ENCODE data around the gene ACKR2.

ACKR2 gene

DNA sequence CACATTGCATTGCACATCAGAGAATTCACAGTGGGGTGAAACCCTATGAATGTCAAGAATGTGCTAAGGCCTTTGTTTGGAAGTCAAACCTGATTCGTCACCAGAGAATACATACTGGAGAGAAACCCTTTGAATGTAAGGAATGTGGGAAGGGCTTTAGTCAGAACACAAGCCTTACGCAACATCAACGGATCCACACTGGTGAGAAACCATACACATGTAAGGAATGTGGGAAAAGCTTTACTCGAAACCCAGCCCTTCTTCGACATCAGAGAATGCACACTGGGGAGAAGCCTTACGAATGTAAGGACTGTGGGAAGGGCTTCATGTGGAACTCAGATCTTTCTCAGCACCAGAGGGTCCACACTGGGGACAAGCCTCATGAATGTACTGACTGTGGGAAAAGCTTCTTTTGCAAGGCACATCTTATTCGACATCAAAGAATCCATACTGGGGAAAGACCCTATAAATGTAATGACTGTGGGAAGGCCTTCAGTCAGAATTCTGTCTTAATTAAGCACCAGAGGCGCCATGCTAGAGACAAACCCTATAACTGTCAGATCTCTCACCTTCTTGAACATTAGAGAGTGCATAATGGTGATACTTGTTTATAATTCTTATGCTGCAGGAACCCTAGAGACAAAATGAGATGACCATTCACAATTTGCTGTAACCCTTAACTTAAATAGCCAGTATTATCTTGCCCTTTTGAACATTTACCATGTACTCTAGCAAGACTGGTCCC lies 105.7 kb downstream of the ACKR2 start:
- Histone ChIP-seq H3K4me2 (ENCODE audit: insufficient read depth, low read length) (no peak overlapping the region), H3K27me3 (ENCODE audit: insufficient read depth, low read length, poor library complexity) (no peaks in the 10 kb centered on the region), H3K9me3 (ENCODE audit: insufficient read depth, low read length, severe bottlenecking) (peaks cover 25% of the 10 kb centered on the region), H3K27ac (ENCODE audit: low read length) (no peak overlapping the region), H3K36me3 (ENCODE audit: insufficient read depth, low read length) (no peaks in the 10 kb centered on the region), H3K4me1 (ENCODE audit: insufficient read depth, low read length) (no peaks in the 10 kb centered on the region), H3K9ac (ENCODE audit: low read depth, low read length) (no peak overlapping the region), H2AFZ (ENCODE audit: low read depth, low read length) (no peak overlapping the region), H4K20me1 (ENCODE audit: insufficient read depth, low read length) (no peaks in the 10 kb centered on the region), H3K79me2 (ENCODE audit: insufficient read depth, low read length) (no peaks in the 10 kb centered on the region), H3K4me3 (ENCODE audit: low read depth in 1 of 2, low read length in 2 of 2) (no peak overlapping the region)
- TF ChIP-seq, protein P1, sequence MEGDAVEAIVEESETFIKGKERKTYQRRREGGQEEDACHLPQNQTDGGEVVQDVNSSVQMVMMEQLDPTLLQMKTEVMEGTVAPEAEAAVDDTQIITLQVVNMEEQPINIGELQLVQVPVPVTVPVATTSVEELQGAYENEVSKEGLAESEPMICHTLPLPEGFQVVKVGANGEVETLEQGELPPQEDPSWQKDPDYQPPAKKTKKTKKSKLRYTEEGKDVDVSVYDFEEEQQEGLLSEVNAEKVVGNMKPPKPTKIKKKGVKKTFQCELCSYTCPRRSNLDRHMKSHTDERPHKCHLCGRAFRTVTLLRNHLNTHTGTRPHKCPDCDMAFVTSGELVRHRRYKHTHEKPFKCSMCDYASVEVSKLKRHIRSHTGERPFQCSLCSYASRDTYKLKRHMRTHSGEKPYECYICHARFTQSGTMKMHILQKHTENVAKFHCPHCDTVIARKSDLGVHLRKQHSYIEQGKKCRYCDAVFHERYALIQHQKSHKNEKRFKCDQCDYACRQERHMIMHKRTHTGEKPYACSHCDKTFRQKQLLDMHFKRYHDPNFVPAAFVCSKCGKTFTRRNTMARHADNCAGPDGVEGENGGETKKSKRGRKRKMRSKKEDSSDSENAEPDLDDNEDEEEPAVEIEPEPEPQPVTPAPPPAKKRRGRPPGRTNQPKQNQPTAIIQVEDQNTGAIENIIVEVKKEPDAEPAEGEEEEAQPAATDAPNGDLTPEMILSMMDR (IDR thresholded peaks at IDR 0.05; ENCODE audit: borderline replicate concordance, extremely low read depth, low read length, poor library complexity, severe bottlenecking): no peak
- TF ChIP-seq EZH2 (IDR thresholded peaks at IDR 0.05; ENCODE audit: borderline replicate concordance, low read depth, low read length, severe bottlenecking): no peak
- ATAC-seq (ENCODE audit: insufficient read depth, low read depth): no peak
- DNase-seq: no peak

Measured in DND-41 (cell line).